G401.6 (cell line): ENCODE results near the gene PRAMEF5.
"Not testable (repeated sequence)": the region's sequence is repeated elsewhere in the genome, so short reads cannot be mapped to it uniquely, and the experiment has no call there.

Experiments
- FAIRE-seq: peaks from 2 replicates; lab custom pipeline; 2012; peaks lifted over from hg19 to GRCh38; lab: Jason Lieb, UNC

PRAMEF5 gene

DNA sequence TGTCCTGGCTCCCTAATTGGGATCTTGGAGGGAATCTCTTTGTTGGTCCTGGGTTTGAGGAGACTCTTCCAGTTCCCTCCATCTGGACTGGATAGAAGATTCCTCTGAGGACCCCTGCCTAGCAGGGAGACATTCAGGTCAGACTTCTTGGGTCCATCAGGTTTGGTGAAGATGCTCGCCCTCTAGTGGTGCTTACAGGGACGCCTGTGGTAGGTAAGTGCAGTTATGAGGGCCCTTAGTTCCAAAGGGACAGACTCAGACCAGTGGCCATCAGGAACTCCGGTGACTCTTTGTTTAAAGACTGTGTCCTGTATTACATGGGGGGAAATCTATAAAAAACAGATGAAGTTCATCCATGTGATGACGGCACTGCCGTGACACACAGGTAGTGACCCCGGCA is 23.0 kb downstream of the PRAMEF5 start:
- not testable (repeated sequence) for FAIRE-seq

DNA sequence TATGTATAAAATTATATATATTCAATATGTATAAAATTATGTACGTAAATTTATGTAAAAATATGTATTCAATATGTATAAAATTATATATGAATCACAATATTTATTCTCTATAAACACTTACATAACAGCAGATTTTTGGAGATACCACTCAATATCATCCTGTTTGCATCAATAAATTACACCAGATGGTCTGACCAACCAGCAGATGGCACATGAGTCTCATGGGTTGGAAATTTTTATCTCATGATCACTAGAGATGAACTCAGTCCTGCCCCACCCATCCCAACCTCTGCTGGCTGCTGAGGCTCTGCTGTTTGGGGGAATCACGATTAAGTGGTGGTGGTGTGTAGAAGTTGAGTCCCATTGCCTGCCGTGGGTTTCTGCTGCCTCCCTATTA is 25.6 kb downstream of the PRAMEF5 start:
- FAIRE-seq: not testable (repeated sequence)

DNA sequence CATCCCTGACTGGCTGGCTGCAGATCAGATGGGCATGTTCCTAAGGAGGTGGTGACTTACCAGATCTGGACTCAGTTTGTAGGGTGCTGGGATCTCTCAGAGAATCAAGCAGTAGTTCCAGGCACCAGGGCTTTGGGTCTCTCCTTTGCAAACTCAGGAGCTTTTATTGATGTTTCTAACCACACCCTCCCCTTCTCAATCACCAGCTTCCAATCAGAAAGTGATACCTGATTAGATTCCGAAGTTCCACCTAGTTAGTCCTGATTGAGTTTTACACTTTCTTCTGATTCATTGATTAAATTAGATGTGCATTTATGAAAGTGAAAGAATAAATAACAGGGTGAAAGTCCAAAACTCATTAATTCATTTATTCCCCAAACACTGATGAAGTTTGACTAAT is 31.0 kb downstream of the PRAMEF5 start, which contains the start of gene PRAMEF8:
PRAMEF8 (minus strand) TSS at position 101 of the 400 bp plus-strand sequence. CDS start 1,046 bp downstream, outside the sequence.
- FAIRE-seq: not testable (repeated sequence)

DNA sequence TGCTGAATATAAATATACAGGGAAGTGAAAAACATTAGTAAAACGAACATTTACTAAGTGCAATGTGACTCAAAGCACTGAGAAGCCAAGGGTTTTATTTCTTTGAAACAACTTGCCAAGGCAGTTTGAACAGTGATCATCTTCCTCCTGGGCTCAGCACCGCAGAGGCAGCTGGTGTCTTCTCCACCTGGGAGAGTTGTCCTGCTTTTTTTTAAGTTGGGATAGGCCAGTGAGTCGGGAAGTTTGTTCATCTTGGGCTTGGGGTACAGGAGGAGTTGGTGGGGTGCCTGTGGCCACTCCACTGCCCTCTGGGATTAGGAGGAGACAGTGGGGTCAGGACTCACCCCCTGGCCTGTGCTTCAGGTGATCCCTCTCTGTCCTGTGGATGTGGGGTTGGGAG is 35.0 kb downstream of the PRAMEF5 start:
- not testable (repeated sequence) for FAIRE-seq

DNA sequence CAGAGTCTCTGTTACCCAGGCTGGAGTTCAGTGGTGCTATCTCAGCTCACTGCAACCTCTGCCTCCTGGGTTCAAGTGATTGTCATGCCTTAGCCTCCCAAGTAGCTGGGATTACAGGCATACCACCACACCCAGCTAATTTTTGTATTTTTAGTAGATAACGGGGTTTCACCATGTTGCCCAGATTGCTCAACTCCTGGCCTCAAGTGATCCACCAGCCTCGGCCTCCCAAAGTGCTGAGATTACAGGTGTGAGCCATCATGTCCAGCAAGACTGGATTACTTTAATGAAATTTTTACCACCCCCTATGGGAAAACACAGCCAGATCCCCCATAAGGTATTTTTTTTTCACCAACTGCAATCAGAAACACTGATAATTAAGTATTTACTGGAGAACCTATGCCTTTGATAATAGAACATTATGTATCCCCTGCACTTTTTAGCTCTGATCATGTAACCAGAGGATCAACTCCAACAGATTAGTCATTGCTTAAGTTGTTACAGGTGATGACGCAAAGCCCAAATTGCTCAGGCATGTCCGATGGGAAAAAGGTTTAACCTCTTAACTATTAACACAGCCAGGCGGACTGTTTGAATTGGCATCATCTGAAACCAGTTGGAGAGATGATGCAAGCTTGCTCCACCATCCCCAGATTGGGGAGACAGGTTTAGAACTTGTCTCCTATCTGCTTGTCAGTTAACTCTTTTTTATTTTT is 43.4 kb downstream of the PRAMEF5 start:
- not testable (repeated sequence) for FAIRE-seq

DNA sequence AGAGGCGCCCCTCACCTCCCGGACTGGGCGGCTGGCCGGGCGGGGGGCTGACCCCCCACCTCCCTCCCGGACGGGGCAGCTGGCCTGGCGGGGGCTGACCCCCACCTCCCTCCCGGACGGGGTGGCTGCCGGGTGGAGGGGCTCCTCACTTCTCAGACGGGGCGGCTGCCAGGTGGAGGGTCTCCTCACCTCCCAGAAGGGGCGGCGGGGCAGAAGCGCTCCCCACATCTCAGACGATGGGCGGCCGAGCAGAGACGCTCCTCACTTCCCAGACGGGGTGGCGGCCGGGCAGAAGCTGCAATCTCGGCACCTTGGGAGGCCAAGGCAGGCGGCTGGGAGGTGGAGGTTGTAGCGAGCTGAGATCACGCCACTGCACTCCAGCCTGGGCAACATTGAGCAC is 44.7 kb downstream of the PRAMEF5 start:
- FAIRE-seq: not testable (repeated sequence)

DNA sequence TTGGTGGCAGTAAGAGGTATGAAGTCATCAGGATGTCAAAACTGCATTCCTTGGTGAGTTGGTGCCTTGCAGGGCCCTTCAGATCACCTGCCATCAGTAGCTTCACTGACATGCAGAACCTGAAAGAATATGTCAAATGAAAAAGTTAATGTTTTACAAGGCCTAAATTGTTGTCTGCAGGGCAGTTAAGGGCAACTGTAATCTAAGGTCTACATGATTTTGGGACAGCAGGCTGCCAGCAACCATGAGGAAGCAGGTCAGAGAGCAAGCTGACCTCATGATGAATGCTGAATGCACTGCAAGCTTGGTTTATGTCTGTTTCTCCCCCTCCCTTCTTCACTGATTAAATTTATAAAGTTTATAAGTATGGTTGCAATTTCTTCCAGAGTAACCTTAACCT is 48.2 kb downstream of the PRAMEF5 start:
- FAIRE-seq: not testable (repeated sequence)

DNA sequence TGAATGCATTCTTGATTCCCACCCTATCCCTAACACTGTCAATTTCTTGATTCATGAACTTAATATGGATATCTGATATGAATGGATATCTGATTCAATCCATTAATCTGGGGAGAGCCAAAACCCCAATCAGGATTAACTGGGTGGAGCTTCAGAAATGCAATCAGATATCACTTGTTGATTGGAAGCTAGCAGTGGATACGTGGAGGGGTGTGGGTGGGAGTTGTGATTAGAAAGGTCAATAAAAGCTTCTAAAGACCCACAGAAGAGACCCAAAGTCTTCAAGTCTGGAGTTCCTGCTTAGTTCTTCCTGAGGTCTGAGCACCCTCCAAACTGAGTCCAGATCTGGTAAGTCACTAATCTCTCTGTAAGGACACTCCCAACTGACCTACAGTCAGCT is 49.2 kb downstream of the PRAMEF5 start, which contains the start of gene PRAMEF33:
PRAMEF33 (plus strand) TSS at position 301 of the 400 bp plus-strand sequence. CDS start 2,416 bp downstream, outside the sequence.
- FAIRE-seq: not testable (repeated sequence)
